GM21381 (cell line): ENCODE measurements around the gene CPVL.

Experiments used
- ATAC-seq: cut with Tn5 transposase; IDR thresholded peaks from one replicate; pipeline ENCODE4 v1.9.1; 2021; ENCODE audit warnings: mild to moderate bottlenecking, moderate library complexity; ENCODE audit not compliant: unreplicated experiment

The CPVL gene

GRCh38 chr7:29007127-29007526 is 139.2 kb downstream of the CPVL start:
- ATAC-seq = no peak

DNA sequence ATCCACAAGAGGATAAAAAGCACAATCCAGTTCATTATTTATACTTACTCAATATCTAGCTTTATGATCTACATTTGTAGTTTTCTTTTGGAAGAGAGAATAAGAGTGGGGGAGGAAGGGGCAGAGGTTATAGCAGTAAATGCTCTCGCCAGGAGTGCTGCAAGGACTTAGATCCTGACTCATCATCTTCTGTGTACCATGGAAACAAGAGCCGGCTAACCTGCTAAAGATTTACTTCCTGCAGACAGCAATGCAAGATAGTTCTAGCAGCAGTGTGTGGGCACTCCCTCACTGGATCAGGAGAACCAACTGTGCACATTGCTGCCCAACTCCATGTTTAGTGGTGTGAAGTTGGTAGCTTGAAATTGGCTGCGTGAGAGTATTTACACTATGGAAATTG is 140.5 kb downstream of the CPVL start:
- no peak for ATAC-seq

DNA sequence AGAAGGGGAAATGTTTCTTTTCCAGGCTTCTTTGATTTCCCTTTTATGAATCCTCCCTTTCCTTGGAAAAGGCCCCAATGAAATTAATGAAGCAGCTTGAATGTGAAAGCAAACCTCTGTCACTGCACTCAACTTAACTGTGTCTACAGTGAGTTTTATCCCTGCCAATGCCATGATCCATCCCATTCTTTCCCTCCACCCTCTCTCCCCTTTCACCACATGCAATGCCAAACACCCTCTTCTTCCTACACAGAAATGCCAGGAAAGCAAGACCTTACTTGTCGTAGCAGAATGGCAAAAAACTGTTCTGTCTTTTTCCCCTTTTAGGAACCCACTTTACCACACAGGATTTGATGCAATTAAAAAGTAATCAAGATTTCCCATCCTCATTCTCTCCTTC is 140.9 kb downstream of the CPVL start:
- no peak for ATAC-seq

- ATAC-seq = no peak
Measured at GRCh38 chr7:29003703-29004102, 142.6 kb downstream of the CPVL start.

DNA sequence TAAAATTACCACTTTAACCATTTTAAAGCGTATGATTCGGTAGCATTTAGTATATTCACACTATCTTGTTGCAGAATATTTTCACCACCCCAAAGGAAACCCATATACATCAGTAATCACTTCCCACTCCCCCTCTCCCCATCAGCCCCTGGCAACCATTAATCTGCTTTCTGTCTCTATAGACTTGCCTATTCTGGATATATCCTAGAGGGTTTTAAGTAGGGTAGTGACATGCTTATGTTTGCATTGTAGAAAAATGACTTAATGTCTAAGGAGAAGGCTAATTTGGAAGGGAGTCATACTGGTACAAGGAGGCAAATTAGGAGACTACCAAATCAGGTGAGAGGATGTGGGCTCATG is 145.6 kb downstream of the CPVL start:
- no peak for ATAC-seq

DNA sequence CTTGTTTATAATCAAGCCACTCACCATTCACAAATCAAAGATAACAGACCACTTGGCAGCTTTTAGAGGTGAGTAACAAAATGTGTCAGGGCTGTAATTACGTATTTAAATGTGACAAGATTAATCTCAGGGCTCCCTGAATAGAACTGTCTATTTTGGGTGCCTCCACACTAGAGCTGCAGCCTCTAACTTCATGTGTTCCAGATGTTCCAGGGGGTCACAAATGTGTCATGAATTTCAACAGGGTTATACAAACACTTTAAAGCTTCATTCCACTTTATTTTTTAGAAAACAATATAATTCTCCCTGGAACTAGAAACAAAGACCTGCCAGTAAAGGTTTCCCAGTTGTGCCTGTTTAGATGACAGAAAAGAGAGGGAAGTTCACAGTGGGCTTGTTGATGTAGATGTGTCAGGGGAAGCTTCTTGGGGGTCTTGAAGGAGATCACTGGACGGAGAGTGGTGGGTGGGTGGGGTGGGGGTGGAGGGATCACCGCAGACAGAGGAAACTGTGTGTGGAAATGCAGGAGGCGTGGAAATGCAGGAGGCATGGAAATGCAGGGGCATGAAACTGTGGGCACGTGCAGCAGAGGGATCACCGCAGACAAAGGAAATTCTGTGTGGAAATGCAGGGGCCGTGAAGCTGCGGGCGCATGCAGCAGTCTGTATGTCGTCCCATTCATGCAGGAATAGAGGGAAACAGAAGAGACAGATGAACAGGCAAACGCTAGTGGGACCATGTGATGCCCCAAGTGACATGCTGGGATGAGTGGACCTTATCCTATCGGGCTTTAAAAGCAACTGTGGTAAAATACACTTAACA is 146.2 kb downstream of the CPVL start:
- no peak for ATAC-seq

DNA sequence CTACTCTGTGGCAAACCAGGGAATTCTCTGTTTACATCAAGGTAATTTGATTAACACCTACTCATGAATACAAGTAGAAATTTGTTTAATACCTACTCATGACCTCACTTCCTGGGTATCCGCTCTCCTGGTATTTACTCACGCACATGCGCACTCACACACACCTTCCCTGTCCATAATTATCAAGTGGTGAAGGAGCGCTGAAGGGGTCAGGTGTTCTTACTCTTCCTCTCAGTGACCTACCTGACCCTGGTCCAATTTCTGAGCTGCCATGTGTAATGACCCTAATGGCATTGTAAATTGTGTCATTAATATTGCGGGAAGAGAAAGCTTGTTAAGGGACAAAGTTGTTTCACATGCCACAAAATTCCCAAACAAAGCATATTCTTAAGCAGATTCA is 146.9 kb downstream of the CPVL start:
- ATAC-seq = no peak

DNA sequence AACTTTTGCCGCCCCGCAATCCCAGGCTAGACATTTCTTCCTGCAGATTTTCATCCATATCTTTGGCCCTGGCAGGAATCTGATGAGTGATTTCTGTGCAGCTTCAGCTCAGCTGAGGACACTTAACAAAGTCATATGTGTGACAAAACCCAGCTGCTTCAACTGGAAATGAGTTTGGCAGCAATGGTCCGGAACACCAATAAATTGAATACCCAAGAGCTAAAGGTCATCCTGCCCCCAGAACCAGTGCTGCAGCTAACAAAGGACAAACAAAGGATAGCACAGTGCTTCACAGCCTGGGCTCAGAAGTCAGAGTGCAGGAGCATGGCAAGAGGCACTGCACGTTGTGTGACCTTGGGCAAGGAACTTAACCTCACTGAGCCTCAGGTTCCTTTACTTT is 148.2 kb downstream of the CPVL start:
- ATAC-seq = no peak

- ATAC-seq = no peak
Measured at GRCh38 chr7:28996836-28997235, 149.5 kb downstream of the CPVL start.

DNA sequence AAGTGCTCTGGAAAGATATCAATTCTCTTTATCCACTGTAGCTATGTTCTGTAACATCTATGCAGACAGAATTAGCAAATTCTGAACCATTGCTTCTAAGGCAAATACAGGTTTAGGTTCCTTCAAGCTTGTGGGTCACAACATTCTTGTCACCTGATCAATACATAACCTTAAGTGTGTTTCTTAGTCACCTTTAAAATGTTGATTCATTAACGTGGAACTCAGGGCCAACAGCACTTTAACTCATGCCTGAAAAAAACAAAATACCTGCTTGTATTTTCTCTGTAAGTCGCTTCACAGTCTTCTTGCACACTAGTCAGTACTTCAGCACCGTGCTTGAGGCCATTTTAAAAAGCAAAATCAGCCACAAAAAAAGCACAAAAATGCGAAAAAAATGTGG is 153.0 kb downstream of the CPVL start:
- ATAC-seq = no peak

- no peak for ATAC-seq
Measured at GRCh38 chr7:28992798-28993197, 153.5 kb downstream of the CPVL start.

DNA sequence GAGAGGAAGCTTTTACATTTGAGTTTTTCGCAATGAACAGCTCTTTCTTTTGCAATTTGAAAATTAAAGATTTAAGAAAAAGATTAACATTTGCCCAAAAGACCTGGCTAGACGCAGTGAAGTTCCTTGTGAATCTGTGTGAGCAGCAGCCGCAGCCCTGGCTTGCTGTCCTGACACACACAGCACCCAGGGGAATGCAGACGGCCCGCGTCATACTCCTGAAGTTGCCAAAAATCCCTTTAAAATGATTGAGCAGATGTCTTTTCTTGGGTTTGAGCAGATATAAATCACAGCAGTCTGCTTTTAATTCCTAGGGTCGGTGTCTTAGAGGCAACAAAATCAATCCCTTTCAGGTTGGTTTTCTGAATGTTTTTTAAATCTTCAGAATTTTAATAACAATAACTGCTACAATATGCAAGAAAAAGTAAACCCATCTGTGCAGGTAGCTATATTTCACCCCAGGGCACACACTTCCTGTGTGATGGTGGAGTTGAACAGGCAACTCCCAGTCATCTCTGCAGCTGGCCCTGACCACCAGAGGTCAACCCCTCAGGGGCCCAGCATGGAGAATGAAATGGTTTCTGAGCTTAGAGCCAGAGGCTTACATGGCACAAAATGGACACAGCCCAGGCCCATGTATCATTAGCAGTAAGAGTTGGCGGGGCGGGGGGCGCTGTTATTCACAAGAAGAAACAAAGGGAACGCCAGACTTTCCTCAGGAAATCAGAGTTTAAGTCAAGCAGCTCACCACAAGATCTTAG is 156.0 kb downstream of the CPVL start:
- ATAC-seq = no peak

GRCh38 chr7:28989211-28989980 is 156.9 kb downstream of the CPVL start:
- ATAC-seq = no peak

DNA sequence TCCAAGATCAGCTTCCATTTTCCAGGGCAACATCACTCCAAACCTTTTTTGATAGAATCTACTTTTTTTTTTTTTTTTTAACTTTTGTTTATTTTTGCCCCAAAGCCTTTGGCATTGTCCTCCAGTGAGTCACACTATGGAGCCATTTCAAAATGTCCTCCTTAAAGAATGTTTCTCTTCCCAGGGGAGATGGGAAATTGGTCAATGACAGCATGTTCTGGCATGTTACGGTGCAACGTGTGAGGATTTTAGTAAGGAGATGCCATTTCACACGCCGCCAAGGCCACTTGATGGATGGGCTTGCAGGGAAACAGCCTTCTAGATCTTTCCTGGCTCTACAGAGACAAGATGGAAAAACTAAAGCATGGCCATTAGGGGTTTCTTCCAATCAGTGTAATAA is 157.5 kb downstream of the CPVL start:
- no peak for ATAC-seq

GRCh38 chr7:28988091-28988490 is 158.2 kb downstream of the CPVL start:
- no peak for ATAC-seq

DNA sequence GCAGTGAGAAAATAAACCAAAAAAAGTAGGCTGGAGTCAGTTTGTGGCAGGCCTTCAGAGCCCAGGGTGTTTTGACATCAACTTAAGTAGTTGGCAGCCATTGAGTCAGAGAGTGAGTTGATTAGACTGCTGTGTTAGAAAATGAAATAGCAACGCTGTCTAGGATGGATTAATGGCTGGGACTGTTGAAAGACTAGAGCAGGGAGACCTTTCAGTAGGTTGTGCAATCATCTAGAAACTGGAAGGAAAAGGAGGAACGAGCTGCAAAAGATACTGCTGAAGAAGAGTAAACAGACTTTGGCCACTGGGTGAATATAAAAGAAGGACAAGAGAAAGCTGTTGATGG is 159.6 kb downstream of the CPVL start:
- no peak for ATAC-seq

DNA sequence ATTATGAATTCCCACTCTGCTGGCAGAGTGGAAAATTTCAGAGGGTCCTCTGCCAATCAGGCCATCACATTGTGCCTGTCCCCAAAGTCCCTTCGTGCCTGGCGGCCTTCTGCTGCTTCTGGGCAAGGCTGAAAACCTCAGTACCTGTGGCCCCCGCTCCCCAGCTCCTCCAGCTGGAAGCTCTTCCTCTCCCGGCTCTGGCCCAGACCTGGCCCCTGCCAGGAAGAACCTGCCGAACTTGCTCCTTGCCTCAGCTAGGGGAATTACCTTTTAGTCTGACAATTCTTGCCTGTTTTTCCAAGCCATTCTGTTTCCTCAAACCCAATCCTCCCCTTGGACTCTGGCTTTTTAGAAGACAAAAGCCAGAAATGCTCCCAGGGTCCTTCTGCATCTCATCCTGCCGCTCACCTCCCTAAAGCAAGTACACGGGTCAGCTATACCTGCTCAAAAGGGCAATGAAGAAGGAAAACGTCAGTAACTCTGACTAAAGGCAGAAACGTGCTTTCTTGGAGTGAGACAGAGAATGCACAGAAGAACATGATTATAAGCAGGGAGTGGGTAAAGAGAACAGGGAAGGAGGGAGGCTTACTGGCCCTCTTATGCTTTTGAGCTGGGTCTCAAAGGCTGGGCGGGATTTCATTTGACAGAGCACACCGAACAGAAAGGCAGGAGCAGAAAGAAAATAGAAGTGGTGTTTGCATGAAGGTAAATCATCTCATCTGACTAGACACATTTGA is 160.1 kb downstream of the CPVL start:
- no peak for ATAC-seq

- ATAC-seq = no peak
Measured at GRCh38 chr7:28984631-28985030, 161.7 kb downstream of the CPVL start.

DNA sequence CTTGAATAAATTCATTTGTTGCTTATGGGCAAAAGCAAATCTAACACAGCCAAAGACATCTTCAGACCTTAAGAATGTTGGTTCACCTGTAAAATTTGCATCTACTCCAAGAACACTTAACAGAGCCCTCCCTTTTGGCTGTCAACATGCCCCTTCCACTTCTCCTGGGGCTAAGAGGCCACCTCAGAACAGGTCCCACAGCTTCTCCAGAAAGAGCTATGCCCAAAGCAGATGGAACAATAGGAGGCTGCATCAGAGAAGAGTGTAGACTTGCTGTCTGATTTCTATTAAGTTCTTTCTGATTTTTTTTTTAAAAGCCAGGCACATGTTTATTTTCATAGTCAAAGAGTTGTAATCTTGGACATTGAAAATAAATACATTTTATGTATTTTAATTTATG is 162.1 kb downstream of the CPVL start:
- no peak for ATAC-seq

- no peak for ATAC-seq
Measured at GRCh38 chr7:28983396-28984190, 162.7 kb downstream of the CPVL start.

- ATAC-seq = no peak
Measured at GRCh38 chr7:28981161-28981465, 165.2 kb downstream of the CPVL start.
